Hematopoietic multipotent progenitor cell treated with erythropoietin and hydrocortisone succinate and interleukin-3 and kit ligand, for 15 days (in vitro differentiated cells): ENCODE results near the gene PARD3B.
"Not testable (repeated sequence)": the region's sequence is repeated elsewhere in the genome, so short reads cannot be mapped to it uniquely, and the experiment has no call there.

ENCODE experiments used
- DNase-seq: peaks from one replicate; pipeline ENCODE4 v3.0.0-alpha.2; 2015; ENCODE audit warnings: low spot score

Gene PARD3B

GRCh38 chr2:205474741-205475415 is 929.6 kb downstream of the PARD3B start:
- DNase-seq: no peak

- no peak for DNase-seq
These were observed 930.1 kb downstream of the PARD3B start for GRCh38 chr2:205475416-205475768.

GRCh38 chr2:205477016-205477705 is 931.9 kb downstream of the PARD3B start:
- no peak for DNase-seq

- DNase-seq: no peak
These were observed 936.6 kb downstream of the PARD3B start for GRCh38 chr2:205481861-205482260.

- no peak for DNase-seq
These were observed 937.3 kb downstream of the PARD3B start for GRCh38 chr2:205482399-205483081.

GRCh38 chr2:205483095-205483494 is 937.8 kb downstream of the PARD3B start:
- DNase-seq: no peak

GRCh38 chr2:205484215-205484614 is 938.9 kb downstream of the PARD3B start:
- no peak for DNase-seq

GRCh38 chr2:205484764-205485163 is 939.5 kb downstream of the PARD3B start:
- no peak for DNase-seq

- DNase-seq: not testable (repeated sequence)
These were observed 948.3 kb downstream of the PARD3B start for GRCh38 chr2:205493528-205493927.

GRCh38 chr2:205494537-205495235 is 949.4 kb downstream of the PARD3B start:
- DNase-seq: no peak

- DNase-seq: no peak
These were observed 950.5 kb downstream of the PARD3B start for GRCh38 chr2:205495819-205496218.

- DNase-seq: no peak
These were observed 951.1 kb downstream of the PARD3B start for GRCh38 chr2:205496370-205496769.

GRCh38 chr2:205496772-205497171 is 951.5 kb downstream of the PARD3B start:
- DNase-seq: no peak

- DNase-seq: no peak
These were observed 953.7 kb downstream of the PARD3B start for GRCh38 chr2:205499006-205499405.

- no peak for DNase-seq
These were observed 954.8 kb downstream of the PARD3B start for GRCh38 chr2:205500065-205500464.

- no peak for DNase-seq
These were observed 955.7 kb downstream of the PARD3B start for GRCh38 chr2:205500951-205501350.

GRCh38 chr2:205501826-205502225 is 956.6 kb downstream of the PARD3B start:
- no peak for DNase-seq

GRCh38 chr2:205505371-205505770 is 960.1 kb downstream of the PARD3B start:
- DNase-seq: no peak

GRCh38 chr2:205509655-205510054 is 964.4 kb downstream of the PARD3B start:
- DNase-seq: no peak

- no peak for DNase-seq
These were observed 965.1 kb downstream of the PARD3B start for GRCh38 chr2:205510345-205510744.

- no peak for DNase-seq
These were observed 965.9 kb downstream of the PARD3B start for GRCh38 chr2:205511221-205511620.

GRCh38 chr2:205511641-205512040 is 966.4 kb downstream of the PARD3B start:
- no peak for DNase-seq

- DNase-seq: no peak
These were observed 975.0 kb downstream of the PARD3B start for GRCh38 chr2:205520311-205520710.
